Neuronal stem cell (in vitro differentiated cells): Measurements from ENCODE around the gene MEX3A.
"Not testable (repeated sequence)": the region's sequence is repeated elsewhere in the genome, so short reads cannot be mapped to it uniquely, and the experiment has no call there.

Experiments
- DNase-seq: peaks from one replicate; pipeline ENCODE4 v3.0.0-alpha.2; 2013; ENCODE audit warnings: low spot score
- H2AFZ ChIP-seq: one replicate; pipeline ENCODE4 v1.6.1; 2013; ENCODE audit warnings: mild to moderate bottlenecking, low read length, inconsistent platforms
- H2AK5ac ChIP-seq: 2 replicates; pipeline ENCODE4 v1.6.1; 2013; ENCODE audit warnings: low read depth, mild to moderate bottlenecking, inconsistent platforms, low read length, moderate library complexity, mixed read lengths
- H2BK120ac ChIP-seq: 2 replicates; pipeline ENCODE4 v1.6.1; 2013; ENCODE audit warnings: low read depth, mild to moderate bottlenecking, inconsistent platforms, low read length, moderate library complexity, mixed read lengths
- H2BK12ac ChIP-seq: one replicate; pipeline ENCODE4 v1.6.1; 2013; ENCODE audit warnings: low read length, inconsistent platforms
- H2BK15ac ChIP-seq: 2 replicates; pipeline ENCODE4 v1.6.1; 2013; ENCODE audit warnings: mild to moderate bottlenecking, low read length, inconsistent platforms, mixed read lengths
- H2BK5ac ChIP-seq: one replicate; pipeline ENCODE4 v1.6.1; 2013; ENCODE audit warnings: inconsistent platforms, mild to moderate bottlenecking, low read length, moderate library complexity
- H3K14ac ChIP-seq: one replicate; pipeline ENCODE4 v1.6.1; 2013; ENCODE audit warnings: low read length, inconsistent platforms
- H3K18ac ChIP-seq: 2 replicates; pipeline ENCODE4 v1.6.1; 2013; ENCODE audit warnings: low read length, inconsistent platforms
- H3K23ac ChIP-seq: 2 replicates; pipeline ENCODE4 v1.6.1; 2013; ENCODE audit warnings: low read depth, mild to moderate bottlenecking, mixed read lengths, low read length, inconsistent platforms; ENCODE audit not compliant: poor library complexity
- H3K27ac ChIP-seq: replicated peaks from 3 replicates; pipeline ENCODE4 v1.5.1; 2013; ENCODE audit warnings: low read length, inconsistent platforms
- H3K27me3 ChIP-seq, 3 experiments: 2 replicates each; pipeline ENCODE4 v1.6.1; 2013; ENCODE audit warnings: low read length in 3 of 3, mild to moderate bottlenecking in 2 of 3, inconsistent platforms in 1 of 3, low read depth in 1 of 3, mixed read lengths in 1 of 3, moderate library complexity in 1 of 3; ENCODE audit not compliant: control insufficient read depth in 3 of 3, insufficient read depth in 3 of 3
- H3K36me3 ChIP-seq, 2 donors: replicated peaks in 1 of 2; 2 replicates each; pipeline ENCODE4 v1.6.1; 2013; ENCODE audit warnings: low read length in 2 of 2; ENCODE audit not compliant: control insufficient read depth in 2 of 2, insufficient read depth in 2 of 2
- H3K4ac ChIP-seq: 2 replicates; pipeline ENCODE4 v1.6.1; 2013; ENCODE audit warnings: inconsistent platforms, mild to moderate bottlenecking, low read length, moderate library complexity
- H3K4me1 ChIP-seq, 2 donors: 1 replicate in 1 of 2; 2 replicates in 1 of 2; pipeline ENCODE4 v1.6.1; 2013; ENCODE audit warnings: low read length in 2 of 2, low read depth in 1 of 2; ENCODE audit not compliant: control insufficient read depth in 2 of 2, insufficient read depth in 1 of 2
- H3K4me2 ChIP-seq: one replicate; pipeline ENCODE4 v1.6.1; 2013; ENCODE audit warnings: mild to moderate bottlenecking, low read length, inconsistent platforms; ENCODE audit not compliant: insufficient read depth, poor library complexity, severe bottlenecking
- H3K4me3 ChIP-seq, 2 donors: 2 replicates each; pipeline ENCODE4 v1.5.1; 2013; ENCODE audit warnings: low read length in 2 of 2, mild to moderate bottlenecking in 2 of 2, inconsistent platforms in 1 of 2, moderate library complexity in 1 of 2
- H3K79me1 ChIP-seq: one replicate; pipeline ENCODE4 v1.6.1; 2013; ENCODE audit warnings: low read depth, mild to moderate bottlenecking, inconsistent platforms, low read length, moderate library complexity
- H3K9ac ChIP-seq: one replicate; pipeline ENCODE4 v1.6.1; 2013; ENCODE audit warnings: mild to moderate bottlenecking, low read depth, low read length, inconsistent platforms; ENCODE audit not compliant: poor library complexity
- H3K9me3 ChIP-seq, 2 donors: replicated peaks in 1 of 2; 2 replicates each; pipeline versions ENCODE3 to v1.6.1; 2013; ENCODE audit warnings: low read length in 2 of 2, mild to moderate bottlenecking in 2 of 2, inconsistent platforms in 1 of 2, low read depth in 1 of 2, mixed read lengths in 1 of 2, moderate library complexity in 1 of 2; ENCODE audit not compliant: control insufficient read depth in 2 of 2, insufficient read depth in 1 of 2
- H4K8ac ChIP-seq: one replicate; pipeline ENCODE4 v1.6.1; 2013; ENCODE audit warnings: low read depth, mild to moderate bottlenecking, inconsistent platforms, low read length, moderate library complexity
- H4K91ac ChIP-seq: one replicate; pipeline ENCODE4 v1.6.1; 2013; ENCODE audit warnings: low read length, low read depth, mild to moderate bottlenecking, inconsistent platforms; ENCODE audit not compliant: poor library complexity
- WGBS, 2 donors: extraction: QIAGEN DNeasy Blood & Tissue Kit; methylation state at CpG; one replicate each; pipeline ENCODE4 v1.1.7; 2013; ENCODE audit warnings: missing lambda C conversion rate in 2 of 2, mixed read lengths in 1 of 2; ENCODE audit not compliant: insufficient read length in 2 of 2, insufficient replicate concordance in 1 of 2; ENCODE audit errors: extremely low coverage in 2 of 2; 5-methylcytosine and 5-hydroxymethylcytosine counted together

The MEX3A gene

GRCh38 chr1:156073110-156073687, 9.1 kb downstream of the MEX3A start:
- Histone ChIP-seq H3K27ac (no peak overlapping the region), H3K9me3 (no peaks in the 10 kb centered on the region), H2AK5ac (no peak overlapping the region), H2BK15ac (no peak overlapping the region), H2BK5ac (no peak overlapping the region), H3K4ac (no peak overlapping the region), H3K23ac (no peak overlapping the region), H3K18ac (peak overlapping the region; percentile 27), H3K27me3 (no peaks in the 10 kb centered on the region), H3K36me3 (peaks cover 16 to 66% of the 10 kb centered on the region in 2 donors), H4K8ac (no peak overlapping the region), H2BK120ac (no peak overlapping the region), H2AFZ (no peak overlapping the region), H3K4me2 (no peak overlapping the region), H3K79me1 (peaks cover 6% of the 10 kb centered on the region), H3K4me1 (peaks cover 46 to 60% of the 10 kb centered on the region in 2 donors), H3K9ac (no peak overlapping the region), H3K4me3 (no peak overlapping the region), H4K91ac (no peak overlapping the region), H3K14ac (no peak overlapping the region), H2BK12ac (no peak overlapping the region)
- DNase-seq: no peak
- WGBS, 2 donors: no CpG with 5 or more reads among the region's 1 CpG

GRCh38 chr1:156072251-156072650, 10.0 kb downstream of the MEX3A start:
- no peak overlapping the region for H2AK5ac ChIP-seq
- H3K9me3 ChIP-seq: no peaks in the 10 kb centered on the region
- no peak overlapping the region for H3K9ac ChIP-seq
- no peak overlapping the region for H2BK120ac ChIP-seq
- no peak overlapping the region for H4K8ac ChIP-seq
- H3K36me3 ChIP-seq: peaks cover 10 to 57% of the 10 kb centered on the region in 2 donors
- H3K27me3 ChIP-seq: no peaks in the 10 kb centered on the region
- peaks cover 40 to 51% of the 10 kb centered on the region in 2 donors for H3K4me1 ChIP-seq
- no peak overlapping the region for H3K4me3 ChIP-seq
- no peak overlapping the region for H2AFZ ChIP-seq
- H3K4ac ChIP-seq: no peak overlapping the region
- no peak overlapping the region for H3K14ac ChIP-seq
- whole genome bisulfite sequencing, 2 donors: no CpG with 5 or more reads among the region's 6 CpGs
- no peak for DNase-seq
- H3K27ac ChIP-seq: no peak overlapping the region
- no peak overlapping the region for H2BK15ac ChIP-seq
- H4K91ac ChIP-seq: no peak overlapping the region
- H3K23ac ChIP-seq: no peak overlapping the region
- H3K79me1 ChIP-seq: peaks cover 6% of the 10 kb centered on the region
- no peak overlapping the region for H2BK5ac ChIP-seq
- no peak overlapping the region for H3K4me2 ChIP-seq
- H3K18ac ChIP-seq: no peak overlapping the region
- H2BK12ac ChIP-seq: no peak overlapping the region

DNA sequence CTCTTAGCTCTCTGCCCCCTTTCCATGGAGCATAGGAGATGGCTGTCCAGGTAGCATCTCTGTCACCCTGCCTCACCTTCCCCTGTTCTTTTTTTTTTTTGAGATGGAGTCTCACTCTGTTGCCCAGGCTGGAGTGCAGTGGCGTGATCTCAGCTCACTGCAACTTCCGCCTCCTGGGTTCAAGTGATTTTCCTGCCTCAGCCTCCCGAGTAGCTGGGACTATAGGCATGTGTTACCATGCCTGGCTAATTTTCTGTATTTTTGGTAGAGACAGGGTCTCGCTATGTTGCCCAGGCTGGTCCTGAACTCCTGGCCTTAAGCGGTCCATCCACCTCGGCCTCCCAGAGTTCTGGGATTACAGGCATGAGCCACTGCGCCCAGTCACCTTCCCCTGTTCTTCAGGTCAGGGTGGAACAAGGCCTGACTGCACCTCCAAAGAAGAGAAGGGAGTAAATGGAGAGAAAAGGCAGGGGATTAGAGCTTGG, 10.9 kb downstream of the MEX3A start:
- not testable (repeated sequence) for H3K18ac ChIP-seq, H2BK12ac ChIP-seq, H3K4ac ChIP-seq, H3K27me3 ChIP-seq, DNase-seq, H3K23ac ChIP-seq, H3K4me2 ChIP-seq, H2AFZ ChIP-seq, H3K79me1 ChIP-seq, H3K4me3 ChIP-seq, H2BK120ac ChIP-seq, H4K8ac ChIP-seq, H4K91ac ChIP-seq, H3K9me3 ChIP-seq, H3K9ac ChIP-seq, H3K14ac ChIP-seq, H2BK5ac ChIP-seq, H2AK5ac ChIP-seq, H2BK15ac ChIP-seq
- WGBS, 2 donors: no CpG with 5 or more reads among the region's 7 CpGs
- H3K36me3 ChIP-seq: peaks cover 5 to 48% of the 10 kb centered on the region in 2 donors
- H3K4me1 ChIP-seq: peaks cover 36 to 44% of the 10 kb centered on the region in 2 donors
- H3K27ac ChIP-seq: peak overlapping the region; percentile 41

- Histone ChIP-seq H3K9ac (peak overlapping the region; percentile 45), H3K14ac (no peak overlapping the region), H2AK5ac (no peak overlapping the region), H3K36me3 (peaks cover 5 to 40% of the 10 kb centered on the region in 2 donors), H3K9me3 (no peaks in the 10 kb centered on the region), H2BK15ac (no peak overlapping the region), H3K4me2 (peak overlapping the region; percentile 19), H2BK12ac (no peak overlapping the region), H3K23ac (peak overlapping the region; percentile 34), H2AFZ (no peak overlapping the region), H3K27me3 (no peaks in the 10 kb centered on the region), H3K4ac (no peak overlapping the region), H3K4me3 (no peak overlapping the region), H2BK5ac (no peak overlapping the region), H3K4me1 (peaks cover 31 to 42% of the 10 kb centered on the region in 2 donors), H3K27ac (no peak overlapping the region), H4K91ac (no peak overlapping the region), H4K8ac (no peak overlapping the region), H3K79me1 (peaks cover 6% of the 10 kb centered on the region), H3K18ac (peak overlapping the region; percentile 81), H2BK120ac (no peak overlapping the region)
- no peak for DNase-seq
- WGBS, 2 donors: no CpG with 5 or more reads among the region's 4 CpGs
Observed at GRCh38 chr1:156070548-156070947, 11.7 kb downstream of the MEX3A start.
